ENCODE results near the gene PRR5L. TPM values are rescaled to one million over a fixed set of nuclear protein-coding genes. Genes with fewer than 3 reads are reported as not detected.

PRR5L gene
- polyA plus RNA-seq, 1 of the 3 experiments (the other 2 are of a cell fraction) = 0.46 TPM

- TF ChIP-seq ZBTB33 (IDR thresholded peaks at IDR 0.05; ENCODE audit: borderline replicate concordance, low read depth) (no peak), SMC3 (IDR thresholded peaks at IDR 0.05; ENCODE audit: low read depth, low read length) (no peak), NFIC (IDR thresholded peaks at IDR 0.05; ENCODE audit: borderline replicate concordance) (no peak)
Measured at GRCh38 chr11:36394056-36394455, 98.0 kb downstream of the PRR5L start (continued).

- DNase-seq = no peak
- Histone ChIP-seq H4K20me1 (ENCODE audit: insufficient read depth) (no peaks in the 10 kb centered on the region), H3F3A (replicated peaks; ENCODE audit: insufficient read depth) (no peaks in the 10 kb centered on the region), H3K27me3 (ENCODE audit: insufficient read depth) (no peaks in the 10 kb centered on the region), H3K79me2 (ENCODE audit: insufficient read depth) (no peaks in the 10 kb centered on the region), H3K4me1 (ENCODE audit: control insufficient read depth in 1 of 2, insufficient read depth in 2 of 2, low read depth in 1 of 2, low read length in 1 of 2) (no peaks in the 10 kb centered on the region), H3K4me2 (no peak overlapping the region), H3K9ac (no peak overlapping the region), H3K36me3 (replicated peaks in 1 of 2; ENCODE audit: control insufficient read depth in 1 of 2, insufficient read depth in 2 of 2, low read length in 1 of 2) (no peaks in the 10 kb centered on the region), H2AFZ (ENCODE audit: low read depth) (no peak overlapping the region), H3K27ac (ENCODE audit: low read depth in 2 of 2, low read length in 1 of 2) (no peak overlapping the region), H3K9me3 (no peaks in the 10 kb centered on the region), H3K4me3 (ENCODE audit: low read depth in 2 of 2, low read length in 1 of 2) (no peak overlapping the region), H3K9me2 (no peaks in the 10 kb centered on the region)
- ChIA-PET POLR2A (no interaction called here), CTCF (no interaction called here)
- WGBS (ENCODE audit: low lambda C conversion rate) = 87% methylated on average over 3 of the region's 3 CpGs
- TF ChIP-seq TEAD4 (IDR thresholded peaks at IDR 0.05; ENCODE audit: borderline replicate concordance, insufficient read depth) (no peak), TAF1 (IDR thresholded peaks at IDR 0.05; ENCODE audit: borderline replicate concordance, low read depth, low read length) (no peak), FOXJ3 (CRISPR knock-in tag; IDR thresholded peaks at IDR 0.05) (no peak), FOSL2 (IDR thresholded peaks at IDR 0.05; ENCODE audit: borderline replicate concordance, low read depth) (no peak), SMC3 (IDR thresholded peaks at IDR 0.05; ENCODE audit: low read depth, low read length) (no peak)
Measured at GRCh38 chr11:36394926-36395325, 98.8 kb downstream of the PRR5L start.

- no peak for DNase-seq
- no peaks in the 10 kb centered on the region for H4K20me1 ChIP-seq (ENCODE audit: insufficient read depth)
- POLR2A ChIA-PET = no interaction called here
- no peaks in the 10 kb centered on the region for H3K4me1 ChIP-seq (ENCODE audit: control insufficient read depth in 1 of 2, insufficient read depth in 2 of 2, low read depth in 1 of 2, low read length in 1 of 2)
- H3K9ac ChIP-seq = no peak overlapping the region
- H3K27ac ChIP-seq (ENCODE audit: low read depth in 2 of 2, low read length in 1 of 2) = no peak overlapping the region
- 71% methylated on average over 10 of the region's 11 CpGs for WGBS (ENCODE audit: low lambda C conversion rate)
- H3K4me2 ChIP-seq = no peak overlapping the region
- H3K9me2 ChIP-seq = no peaks in the 10 kb centered on the region
- TF ChIP-seq ELF1 (IDR thresholded peaks at IDR 0.05) (no peak), REST (IDR thresholded peaks at IDR 0.05; ENCODE audit: low read depth, low read length) (no peak), GATA2 (CRISPR knock-in tag; IDR thresholded peaks at IDR 0.05) (no peak), GABPA (IDR thresholded peaks at IDR 0.05; ENCODE audit: low read depth) (no peak), TAF1 (IDR thresholded peaks at IDR 0.05; ENCODE audit: borderline replicate concordance, low read depth, low read length) (no peak), NFIC (IDR thresholded peaks at IDR 0.05; ENCODE audit: borderline replicate concordance) (no peak), YY1 (IDR thresholded peaks at IDR 0.05; ENCODE audit: low read depth) (no peak), RAD21 (IDR thresholded peaks at IDR 0.05; ENCODE audit: low read length) (no peak), IRF3 (IDR thresholded peaks at IDR 0.05; ENCODE audit: low read depth, low read length) (no peak), USF1 (IDR thresholded peaks at IDR 0.05; ENCODE audit: borderline replicate concordance, low read depth) (no peak), JUND (IDR thresholded peaks at IDR 0.05) (no peak)
- no peaks in the 10 kb centered on the region for H3K36me3 ChIP-seq (replicated peaks in 1 of 2; ENCODE audit: control insufficient read depth in 1 of 2, insufficient read depth in 2 of 2, low read length in 1 of 2)
- CTCF ChIA-PET = no interaction called here
- H3K9me3 ChIP-seq = no peaks in the 10 kb centered on the region
- H2AFZ ChIP-seq (ENCODE audit: low read depth) = no peak overlapping the region
- H3K79me2 ChIP-seq (ENCODE audit: insufficient read depth) = no peaks in the 10 kb centered on the region
- no peak overlapping the region for H3K4me3 ChIP-seq (ENCODE audit: low read depth in 2 of 2, low read length in 1 of 2)
- no peaks in the 10 kb centered on the region for H3K27me3 ChIP-seq (ENCODE audit: insufficient read depth)
- no peaks in the 10 kb centered on the region for H3F3A ChIP-seq (replicated peaks; ENCODE audit: insufficient read depth)
Measured at GRCh38 chr11:36395978-36396736, 100.1 kb downstream of the PRR5L start.

Measured in SK-N-SH (cell line).